Stomach (tissue), 9 donors: ENCODE data around the gene TIMP1. TPM values are rescaled to one million over a fixed set of nuclear protein-coding genes. Genes with fewer than 3 reads are reported as not detected.
A peak's percentile ranks its signal among the peaks of the same experiment; 100 is the strongest.

ENCODE experiments used
- DNase-seq, 2 donors: peaks; one replicate each; pipeline versions ENCODE4 v3.0.0 to v3.0.0-alpha.2; 2013 to 2019
- H3K27ac ChIP-seq, 5 donors: fragments of 200-600 bp in 4 of 5; sonication (generic) in 4 of 5; one replicate each; pipeline ENCODE4 v1.5.1; 2013 to 2019; ENCODE audit warnings: mild to moderate bottlenecking in 1 of 5, moderate library complexity in 1 of 5
- H3K27me3 ChIP-seq, 3 donors: fragments of 200-600 bp; sonication (generic); one replicate each; pipeline ENCODE4 v1.5.1; 2017 to 2019; ENCODE audit warnings: mixed run types in 1 of 3
- H3K36me3 ChIP-seq, 4 donors: fragments of 200-600 bp; sonication (generic); 1 replicate in 3 of 4; 2 replicates in 1 of 4; pipeline ENCODE4 v1.5.1; 2016 to 2019
- H3K4me1 ChIP-seq, 4 donors: fragments of 200-600 bp; sonication (generic); one replicate each; pipeline ENCODE4 v1.5.1; 2016 to 2019
- H3K4me3 ChIP-seq, 4 donors: fragments of 200-600 bp; sonication (generic) in 3 of 4; one replicate each; pipeline ENCODE4 v1.5.1; 2016 to 2019; ENCODE audit warnings: mild to moderate bottlenecking in 1 of 4
- H3K9me3 ChIP-seq, 4 donors: fragments of 200-600 bp; sonication (generic); one replicate each; pipeline ENCODE4 v1.5.1; 2016 to 2019
- EP300 ChIP-seq: sonication (generic); formaldehyde crosslinking; IDR thresholded peaks from one replicate; pipeline ENCODE4 v1.6.1; 2017; ENCODE audit warnings: antibody characterized with exemption
- POLR2A ChIP-seq, 4 donors: fragments of 450-650 bp; IDR thresholded peaks; one replicate each; pipeline ENCODE4 v1.6.1; 2016; ENCODE audit warnings: antibody characterized with exemption in 4 of 4, control low read depth in 2 of 4, mild to moderate bottlenecking in 1 of 4, moderate library complexity in 1 of 4
- POLR2AphosphoS5 ChIP-seq, 3 donors: sonication (generic); formaldehyde crosslinking; IDR thresholded peaks; one replicate each; pipeline ENCODE4 v1.6.1; 2016; ENCODE audit warnings: antibody characterized with exemption in 3 of 3
- WGBS, 5 donors: extraction: QIAGEN DNeasy Blood & Tissue Kit in 3 of 5; methylation state at CpG; one replicate each; pipeline versions ENCODE4 v1.1.5 to v1.1.7; 2013 to 2018; 5-methylcytosine and 5-hydroxymethylcytosine counted together
- intact Hi-C: fragments of 100-400 bp; cut with DNase I; formaldehyde crosslinking; loops from one replicate; pipeline ENCODE4 v1.15.1; 2023; ENCODE audit warnings: low total_unique reads
- polyA plus RNA-seq, 3 donors: library from polyadenylated mRNA; stranded (reverse); fragments of 200-250 nt; gene quantifications; one replicate each; pipeline ENCODE4 v1.2.3, GENCODE V29; 2013
- total RNA-seq, 5 donors: library from RNA; depleted of rRNA; stranded (reverse); fragments of >200 nt; gene quantifications; one replicate each; pipeline versions ENCODE4 v1.1.0 to v1.2.3, GENCODE V29; 2014 to 2016
- TF ChIP-seq, protein P1 (sequence below), 7 experiments: fragments of 450-650 bp in 4 of 7; fragments of 200-600 bp in 3 of 7; sonication (generic) in 3 of 7; IDR thresholded peaks; one replicate each; pipeline ENCODE4 v1.5.1; 2016 to 2019; ENCODE audit warnings: antibody characterized with exemption in 7 of 7, control low read depth in 2 of 7, mild to moderate bottlenecking in 1 of 7
- donor health status: healthy with polysubstance abuse.
- donor health status: Bipolar disorder and iron deficiency.
- donor health status: healthy.

The TIMP1 gene
- total and polyA plus RNA-seq, 8 donors, result 40.0 to 237 (median 93.9) TPM

DNA sequence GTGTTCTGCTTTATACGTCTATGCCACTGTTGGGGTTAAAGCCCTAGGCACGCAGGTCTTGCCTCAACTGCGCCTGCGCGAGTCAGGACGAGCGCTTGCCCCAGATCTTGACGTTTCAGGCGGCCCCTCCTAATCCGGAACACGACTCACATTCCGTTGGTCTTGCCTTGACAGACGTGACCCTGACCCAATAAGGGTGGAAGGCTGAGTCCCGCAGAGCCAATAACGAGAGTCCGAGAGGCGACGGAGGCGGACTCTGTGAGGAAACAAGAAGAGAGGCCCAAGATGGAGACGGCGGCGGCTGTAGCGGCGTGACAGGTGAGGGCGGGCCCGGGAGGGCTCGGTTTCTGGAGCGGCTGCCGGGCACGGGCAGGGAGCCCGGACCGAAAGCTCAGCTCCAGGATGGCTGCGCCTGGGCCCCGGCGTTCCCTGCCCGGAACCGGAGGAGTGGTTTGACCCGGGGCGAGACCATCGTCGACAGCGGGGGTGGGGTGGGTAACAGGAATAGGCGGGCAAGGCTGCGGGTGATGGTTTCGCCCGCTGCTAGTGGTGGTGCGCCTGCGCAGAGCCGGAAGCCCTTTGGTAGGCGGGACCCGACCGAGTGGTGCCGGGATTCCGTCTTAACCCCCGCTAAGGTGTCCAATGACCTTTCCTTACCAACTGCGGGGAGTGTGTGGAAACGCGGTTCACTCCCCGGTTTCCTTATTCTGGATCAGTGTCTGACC lies 21.1 kb upstream of the TIMP1 start, which contains the start of gene ARAF:
Gene ARAF (plus strand): TSS at position 272 of the 725 bp plus-strand sequence. CDS start 1,763 bp downstream, outside the sequence.
- intact Hi-C loops, result no loop called here
- no peak for TF ChIP-seq EP300
- peak; percentile 22 to 50 (median 31) for TF ChIP-seq POLR2AphosphoS5 (IDR thresholded peaks at IDR 0.05)
- TF ChIP-seq, protein P1, sequence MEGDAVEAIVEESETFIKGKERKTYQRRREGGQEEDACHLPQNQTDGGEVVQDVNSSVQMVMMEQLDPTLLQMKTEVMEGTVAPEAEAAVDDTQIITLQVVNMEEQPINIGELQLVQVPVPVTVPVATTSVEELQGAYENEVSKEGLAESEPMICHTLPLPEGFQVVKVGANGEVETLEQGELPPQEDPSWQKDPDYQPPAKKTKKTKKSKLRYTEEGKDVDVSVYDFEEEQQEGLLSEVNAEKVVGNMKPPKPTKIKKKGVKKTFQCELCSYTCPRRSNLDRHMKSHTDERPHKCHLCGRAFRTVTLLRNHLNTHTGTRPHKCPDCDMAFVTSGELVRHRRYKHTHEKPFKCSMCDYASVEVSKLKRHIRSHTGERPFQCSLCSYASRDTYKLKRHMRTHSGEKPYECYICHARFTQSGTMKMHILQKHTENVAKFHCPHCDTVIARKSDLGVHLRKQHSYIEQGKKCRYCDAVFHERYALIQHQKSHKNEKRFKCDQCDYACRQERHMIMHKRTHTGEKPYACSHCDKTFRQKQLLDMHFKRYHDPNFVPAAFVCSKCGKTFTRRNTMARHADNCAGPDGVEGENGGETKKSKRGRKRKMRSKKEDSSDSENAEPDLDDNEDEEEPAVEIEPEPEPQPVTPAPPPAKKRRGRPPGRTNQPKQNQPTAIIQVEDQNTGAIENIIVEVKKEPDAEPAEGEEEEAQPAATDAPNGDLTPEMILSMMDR (IDR thresholded peaks at IDR 0.05), result no peak
- peak; percentile 96 to 99 for DNase-seq
- H3K4me1 ChIP-seq, result peaks cover 0 to 48% (median 28%) of the 10 kb centered on the region in 4 donors
- H3K36me3 ChIP-seq, result peaks cover 0 to 31% (median 29%) of the 10 kb centered on the region in 4 donors
- WGBS, 5 donors, result 0 to 45% (median 6%) methylated on average over 5 to 59 of the region's 59 CpGs
- peak within 1 kb of the TSS; percentile 92 to 96 (median 94) for H3K27ac ChIP-seq
- H3K9me3 ChIP-seq, result no peaks in the 10 kb centered on the region
- H3K27me3 ChIP-seq, result no peaks in the 10 kb centered on the region
- H3K4me3 ChIP-seq, result peak within 1 kb of the TSS; percentile 51 to 64 (median 60)

DNA sequence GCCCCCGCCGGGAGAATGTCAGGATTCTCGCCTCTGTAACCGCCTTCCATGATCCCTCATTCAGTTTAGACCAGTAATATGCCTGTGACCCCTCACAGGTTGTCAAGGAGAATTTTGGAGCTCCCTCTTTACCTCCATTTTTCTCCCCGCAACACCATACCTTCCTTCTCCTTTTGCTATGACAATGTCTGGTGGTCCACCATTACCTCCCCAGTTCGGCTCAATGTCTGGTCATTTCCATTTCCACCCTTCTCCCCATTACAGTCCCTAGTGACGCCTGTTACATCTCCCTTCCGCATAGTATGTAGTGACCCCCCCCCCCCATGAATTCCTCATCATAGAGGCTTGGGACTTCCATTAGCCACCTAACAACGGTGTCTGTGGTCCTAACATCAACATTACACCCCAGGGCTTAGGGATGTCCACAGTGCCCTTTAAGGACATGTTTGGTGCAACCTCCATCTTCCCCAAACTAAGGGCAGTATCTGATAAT lies 20.5 kb upstream of the TIMP1 start:
- Histone ChIP-seq H3K27me3 (no peaks in the 10 kb centered on the region), H3K4me3 (peak overlapping the region; percentile 51 to 64 (median 60)), H3K36me3 (peaks cover 0 to 37% (median 35%) of the 10 kb centered on the region in 4 donors), H3K9me3 (no peaks in the 10 kb centered on the region), H3K4me1 (peaks cover 0 to 47% (median 28%) of the 10 kb centered on the region in 4 donors), H3K27ac (peak overlapping the region; percentile 54 to 96 (median 93))
- TF ChIP-seq EP300 (no peak), POLR2AphosphoS5 (IDR thresholded peaks at IDR 0.05) (no peak), POLR2A (IDR thresholded peaks at IDR 0.05) (no peak)
- TF ChIP-seq, protein P1 (IDR thresholded peaks at IDR 0.05), result no peak
- WGBS, 5 donors, result 2 to 43% (median 3%) methylated on average over 9 of the region's 9 CpGs
- DNase-seq, result no peak
- intact Hi-C loops, result no loop called here

DNA sequence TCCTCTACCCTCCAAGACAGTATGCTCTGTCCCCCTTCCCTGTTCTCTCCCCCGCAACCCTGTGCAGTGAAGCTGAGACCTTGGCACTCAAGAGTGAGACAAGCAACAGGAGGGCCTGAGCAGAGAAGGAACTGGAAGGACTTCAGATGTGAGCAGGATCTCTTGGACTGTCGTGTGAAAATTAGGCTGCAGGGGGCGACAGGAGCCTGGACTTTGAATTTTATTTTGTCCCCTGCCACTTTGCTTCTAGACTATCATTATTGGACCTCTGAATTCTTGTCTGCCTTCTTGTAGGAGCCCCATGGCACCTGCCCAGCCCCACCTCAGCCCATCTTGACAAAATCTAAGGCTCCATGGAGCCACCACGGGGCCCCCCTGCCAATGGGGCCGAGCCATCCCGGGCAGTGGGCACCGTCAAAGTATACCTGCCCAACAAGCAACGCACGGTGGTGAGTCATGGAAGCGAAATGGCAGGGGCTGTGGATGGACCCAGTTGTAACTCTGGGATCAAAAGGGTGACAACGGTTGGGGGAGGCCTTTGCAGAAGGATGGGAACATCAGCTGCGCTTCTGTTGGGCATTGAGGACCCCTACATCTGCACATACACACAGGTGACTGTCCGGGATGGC lies 19.5 kb upstream of the TIMP1 start:
- no peak for DNase-seq
- TF ChIP-seq POLR2AphosphoS5 (IDR thresholded peaks at IDR 0.05) (no peak), EP300 (no peak), POLR2A (IDR thresholded peaks at IDR 0.05) (no peak)
- TF ChIP-seq, protein P1 (IDR thresholded peaks at IDR 0.05), result no peak
- Histone ChIP-seq H3K4me3 (peak overlapping the region in 1 of 4 donors; percentile 57), H3K27ac (no peak overlapping the region), H3K9me3 (no peaks in the 10 kb centered on the region), H3K4me1 (peaks cover 0 to 40% (median 26%) of the 10 kb centered on the region in 4 donors), H3K27me3 (no peaks in the 10 kb centered on the region), H3K36me3 (peaks cover 0 to 47% (median 45%) of the 10 kb centered on the region in 4 donors)
- intact Hi-C loops, result no loop called here
- WGBS, 5 donors, result 57 to 81% (median 78%) methylated on average over 6 to 13 of the region's 13 CpGs

- Histone ChIP-seq H3K36me3 (peaks cover 3 to 58% (median 56%) of the 10 kb centered on the region in 4 donors), H3K4me3 (no peak overlapping the region), H3K27me3 (no peaks in the 10 kb centered on the region), H3K4me1 (peaks cover 0 to 40% (median 26%) of the 10 kb centered on the region in 4 donors), H3K27ac (no peak overlapping the region), H3K9me3 (no peaks in the 10 kb centered on the region)
- no peak for TF ChIP-seq EP300
- TF ChIP-seq POLR2A (IDR thresholded peaks at IDR 0.05), result no peak
- TF ChIP-seq, protein P1 (IDR thresholded peaks at IDR 0.05), result no peak
- no peak for TF ChIP-seq POLR2AphosphoS5 (IDR thresholded peaks at IDR 0.05)
- no peak for DNase-seq
- 76 to 85% (median 82%) methylated on average over 8 of the region's 8 CpGs for WGBS, 5 donors
- intact Hi-C loops, result no loop called here
These were observed 18.4 kb upstream of the TIMP1 start for GRCh38 chrX:47563801-47564315.
